A549 (cell line): ENCODE measurements around the gene CHCT1.

Experiments used
- POLR2A ChIP-seq: IDR thresholded peaks from 2 replicates; pipeline ENCODE4 v1.6.1; 2012; ENCODE audit warnings: mild to moderate bottlenecking, low read length
- TF ChIP-seq, protein P1 (sequence below): IDR thresholded peaks from 2 replicates; pipeline ENCODE4 v1.6.1; 2012

DNA sequence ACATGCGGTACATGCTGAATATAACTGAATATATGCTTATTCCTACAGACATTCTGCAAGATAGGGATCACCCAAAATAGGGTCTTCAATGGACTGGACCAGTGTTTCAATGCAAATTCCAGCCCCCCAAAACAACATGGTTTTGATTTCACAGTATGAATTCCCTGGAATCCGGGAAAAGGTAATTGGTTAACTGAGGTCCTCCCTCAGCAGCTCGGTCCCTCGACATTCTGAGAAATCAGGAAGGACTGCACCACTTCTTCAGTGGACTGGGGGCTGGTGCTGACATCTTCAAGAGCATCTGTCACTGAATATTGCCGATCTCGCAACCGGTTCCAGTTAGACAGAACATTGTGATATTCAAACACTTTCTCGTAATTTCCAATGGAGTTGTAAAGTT lies 25.1 kb downstream of the CHCT1 start:
- TF ChIP-seq, protein P1, sequence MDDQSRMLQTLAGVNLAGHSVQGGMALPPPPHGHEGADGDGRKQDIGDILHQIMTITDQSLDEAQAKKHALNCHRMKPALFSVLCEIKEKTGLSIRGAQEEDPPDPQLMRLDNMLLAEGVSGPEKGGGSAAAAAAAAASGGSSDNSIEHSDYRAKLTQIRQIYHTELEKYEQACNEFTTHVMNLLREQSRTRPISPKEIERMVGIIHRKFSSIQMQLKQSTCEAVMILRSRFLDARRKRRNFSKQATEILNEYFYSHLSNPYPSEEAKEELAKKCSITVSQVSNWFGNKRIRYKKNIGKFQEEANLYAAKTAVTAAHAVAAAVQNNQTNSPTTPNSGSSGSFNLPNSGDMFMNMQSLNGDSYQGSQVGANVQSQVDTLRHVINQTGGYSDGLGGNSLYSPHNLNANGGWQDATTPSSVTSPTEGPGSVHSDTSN, result no peak
- no peak for TF ChIP-seq POLR2A
